ENCODE results near the gene ASAH2B.
"Not testable (repeated sequence)": the region's sequence is repeated elsewhere in the genome, so short reads cannot be mapped to it uniquely, and the experiment has no call there.

Gene ASAH2B

DNA sequence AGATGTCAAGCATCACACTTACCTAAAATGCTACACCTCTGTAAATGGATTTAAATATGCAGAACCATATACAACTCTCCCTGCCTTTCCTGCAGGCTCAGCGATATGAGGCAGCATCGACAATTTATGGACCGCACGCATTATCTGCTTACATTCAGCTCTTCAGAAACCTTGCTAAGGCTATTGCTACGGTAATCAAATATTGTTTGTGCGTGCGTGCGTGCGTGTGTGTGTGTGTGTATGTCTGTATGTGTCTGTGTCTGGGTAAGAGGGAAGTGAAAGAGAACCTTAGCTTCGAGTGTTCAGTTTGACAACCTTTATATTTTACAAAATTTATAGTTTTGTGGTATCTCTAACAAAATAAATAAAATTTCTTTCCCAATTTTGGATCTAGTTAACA lies 3.1 kb downstream of the ASAH2B start:
- H3K9ac ChIP-seq (ENCODE audit: low read depth, low read length); H3K9me3 ChIP-seq (ENCODE audit: insufficient read depth, low read depth, low read length); H3K27ac ChIP-seq (ENCODE audit: low read depth, low read length); H3K27me3 ChIP-seq (ENCODE audit: insufficient read depth, low read length); H3K36me3 ChIP-seq (ENCODE audit: insufficient read depth, low read length); H3K4me1 ChIP-seq (ENCODE audit: insufficient read depth, low read length); H3K4me3 ChIP-seq (ENCODE audit: low read length): not testable (repeated sequence)
- WGBS = 98% methylated on average over 9 of the region's 10 CpGs

DNA sequence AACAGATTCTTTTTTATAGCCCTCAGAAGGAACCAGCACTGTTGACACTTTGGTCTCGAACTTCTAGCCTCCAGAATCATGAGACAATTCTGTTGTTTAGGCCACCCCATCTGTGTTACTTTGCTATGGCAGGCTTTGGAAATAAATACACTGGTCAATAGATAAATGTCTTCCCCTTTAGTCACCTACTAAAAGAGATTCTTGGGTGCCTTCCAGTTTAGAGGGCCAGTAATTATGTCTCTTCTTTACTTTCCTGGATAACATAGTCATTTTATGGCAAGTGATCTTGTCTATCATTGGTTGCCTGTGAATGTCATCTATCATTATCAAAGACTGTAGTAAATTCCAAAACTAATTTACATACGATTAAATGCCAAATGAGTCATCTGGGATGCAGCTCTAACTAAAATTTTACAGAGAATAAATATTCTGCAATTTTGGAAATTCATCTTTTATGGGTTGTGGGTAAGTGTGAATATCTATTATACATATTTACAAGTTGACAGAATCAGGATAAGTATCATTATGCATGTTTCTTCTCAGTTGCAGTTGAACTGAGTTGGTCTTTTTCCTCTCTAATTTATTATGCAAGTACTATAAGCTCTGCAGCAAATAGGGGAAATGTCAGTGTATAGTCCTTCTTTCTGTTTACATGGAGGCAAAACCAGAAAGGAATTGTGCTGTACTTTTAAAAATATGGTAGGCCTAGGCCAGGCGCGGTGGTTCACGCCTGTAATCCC lies 27.2 kb downstream of the ASAH2B start:
- WGBS = 97% methylated on average over 3 of the region's 5 CpGs

DNA sequence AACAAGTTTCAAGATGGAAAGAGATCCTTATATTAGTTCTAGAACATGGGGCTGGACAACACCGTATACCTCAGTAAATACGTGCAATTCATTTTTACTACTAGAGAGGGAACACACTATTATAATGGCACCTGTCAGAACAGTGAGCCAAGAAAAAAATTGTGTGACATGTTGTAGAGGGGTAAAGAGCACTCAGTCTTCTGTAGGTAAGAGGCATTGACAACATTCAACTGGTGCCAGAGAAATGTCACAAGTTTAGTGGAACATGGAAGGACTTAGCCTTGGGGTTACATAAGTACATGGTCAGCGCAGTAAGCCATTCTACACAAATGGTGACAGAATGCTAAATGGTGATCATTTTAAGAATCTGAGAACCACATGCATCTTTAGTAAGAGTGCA lies 32.3 kb downstream of the ASAH2B start:
- H3K9me3 ChIP-seq (ENCODE audit: insufficient read depth, low read depth, low read length); H3K27ac ChIP-seq (ENCODE audit: low read depth, low read length); H3K27me3 ChIP-seq (ENCODE audit: insufficient read depth, low read length); H3K36me3 ChIP-seq (ENCODE audit: insufficient read depth, low read length); H3K4me3 ChIP-seq (ENCODE audit: low read length); H3K9ac ChIP-seq (ENCODE audit: low read depth, low read length); H3K4me1 ChIP-seq (ENCODE audit: insufficient read depth, low read length): not testable (repeated sequence)
- WGBS = no CpG with 5 or more reads among the region's 3 CpGs

More for the DNA sequence above, 27.2 kb downstream of the ASAH2B start:
- not testable (repeated sequence) for H3K36me3 ChIP-seq (ENCODE audit: insufficient read depth, low read length); H3K9me3 ChIP-seq (ENCODE audit: insufficient read depth, low read depth, low read length); H3K4me1 ChIP-seq (ENCODE audit: insufficient read depth, low read length); H3K4me3 ChIP-seq (ENCODE audit: low read length); H3K27ac ChIP-seq (ENCODE audit: low read depth, low read length); H3K9ac ChIP-seq (ENCODE audit: low read depth, low read length); H3K27me3 ChIP-seq (ENCODE audit: insufficient read depth, low read length)

DNA sequence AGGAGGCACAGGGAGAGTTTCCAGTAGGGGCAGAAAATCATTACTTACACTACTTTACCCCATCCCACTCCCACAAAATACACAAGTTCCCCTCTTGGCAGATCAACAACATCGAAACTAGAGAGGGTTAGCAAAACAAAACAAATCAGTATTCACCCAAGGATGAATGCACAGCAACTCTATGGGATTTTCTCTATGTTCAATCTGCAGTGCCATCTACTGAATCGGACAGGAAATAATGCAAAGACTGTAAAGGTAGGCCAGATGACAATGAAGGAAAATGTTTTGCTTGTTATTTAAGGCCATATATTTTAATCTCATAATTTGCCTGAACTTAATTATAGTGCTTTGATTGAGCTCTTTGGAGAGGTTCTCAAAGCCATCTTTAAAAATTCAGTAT lies 35.1 kb downstream of the ASAH2B start:
- H3K27me3 ChIP-seq (ENCODE audit: insufficient read depth, low read length); H3K9me3 ChIP-seq (ENCODE audit: insufficient read depth, low read depth, low read length); H3K4me3 ChIP-seq (ENCODE audit: low read length); H3K36me3 ChIP-seq (ENCODE audit: insufficient read depth, low read length); H3K4me1 ChIP-seq (ENCODE audit: insufficient read depth, low read length); H3K9ac ChIP-seq (ENCODE audit: low read depth, low read length); H3K27ac ChIP-seq (ENCODE audit: low read depth, low read length): not testable (repeated sequence)
- WGBS = 89% methylated on average over 1 of the region's 2 CpGs

DNA sequence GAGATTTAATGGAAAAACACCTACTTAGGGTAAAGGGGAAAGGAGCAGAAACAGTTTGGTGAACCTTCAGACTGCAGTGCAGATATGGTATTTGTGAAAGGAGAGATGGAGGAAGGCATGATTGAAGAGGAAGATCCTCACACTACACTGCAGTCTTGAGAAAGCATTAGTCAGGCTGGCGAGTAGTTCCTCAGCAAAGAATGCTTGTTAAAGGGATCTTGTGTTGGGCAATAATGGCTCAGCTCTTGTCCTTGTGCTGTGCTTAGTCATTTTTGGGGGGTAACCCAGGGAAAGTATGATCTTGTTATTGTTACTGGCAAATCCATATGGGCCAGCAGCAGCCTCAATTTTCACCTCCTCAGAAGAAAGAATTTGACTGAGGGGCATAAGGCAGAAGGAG lies 40.3 kb downstream of the ASAH2B start:
- not testable (repeated sequence) for H3K4me3 ChIP-seq (ENCODE audit: low read length); H3K27me3 ChIP-seq (ENCODE audit: insufficient read depth, low read length); H3K36me3 ChIP-seq (ENCODE audit: insufficient read depth, low read length); H3K9ac ChIP-seq (ENCODE audit: low read depth, low read length); H3K27ac ChIP-seq (ENCODE audit: low read depth, low read length); H3K4me1 ChIP-seq (ENCODE audit: insufficient read depth, low read length); H3K9me3 ChIP-seq (ENCODE audit: insufficient read depth, low read depth, low read length)
- WGBS = 87% methylated on average over 1 of the region's 1 CpG

DNA sequence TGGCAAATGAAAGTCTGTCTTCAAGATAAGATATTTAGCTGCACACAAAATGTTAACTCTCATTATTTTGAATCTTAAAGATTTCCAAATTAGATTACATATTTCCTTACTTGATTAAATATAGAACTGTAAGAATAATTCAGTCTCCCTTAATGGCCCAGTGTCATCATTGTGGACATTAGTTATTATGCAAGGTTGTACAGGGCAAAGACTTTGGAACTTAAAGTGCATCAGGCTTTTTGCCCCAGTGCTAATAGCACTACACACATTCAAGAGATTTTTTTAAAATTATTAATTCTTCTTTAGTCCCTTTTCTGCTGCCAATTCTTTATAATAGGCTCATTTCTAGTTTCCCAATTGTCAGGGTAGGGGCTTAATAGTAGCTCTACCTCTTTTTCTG lies 42.3 kb downstream of the ASAH2B start:
- not testable (repeated sequence) for H3K27me3 ChIP-seq (ENCODE audit: insufficient read depth, low read length); H3K9ac ChIP-seq (ENCODE audit: low read depth, low read length); H3K27ac ChIP-seq (ENCODE audit: low read depth, low read length); H3K4me1 ChIP-seq (ENCODE audit: insufficient read depth, low read length); H3K36me3 ChIP-seq (ENCODE audit: insufficient read depth, low read length); H3K4me3 ChIP-seq (ENCODE audit: low read length); H3K9me3 ChIP-seq (ENCODE audit: insufficient read depth, low read depth, low read length)

DNA sequence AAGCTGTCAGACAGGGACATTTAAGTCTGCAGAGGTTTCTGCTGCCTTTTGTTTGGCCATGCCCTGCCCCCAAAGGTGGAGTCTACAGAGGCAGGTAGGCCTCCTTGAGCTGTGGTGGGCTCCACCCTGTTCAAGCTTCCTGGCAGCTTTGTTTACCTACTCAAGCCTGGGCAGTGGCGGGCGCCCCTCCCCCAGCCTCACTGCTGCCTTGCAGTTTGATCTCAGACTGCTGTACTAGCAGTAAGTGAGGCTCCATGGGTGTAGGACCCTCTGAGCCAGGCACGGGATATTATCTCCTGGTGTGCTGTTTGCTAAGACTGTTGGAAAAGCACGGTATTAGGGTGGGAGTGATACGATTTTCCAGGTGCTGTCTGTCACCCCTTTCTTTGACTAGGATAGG lies 48.2 kb downstream of the ASAH2B start:
- 51% methylated on average over 5 of the region's 5 CpGs for WGBS
- not testable (repeated sequence) for H3K4me1 ChIP-seq (ENCODE audit: insufficient read depth, low read length); H3K36me3 ChIP-seq (ENCODE audit: insufficient read depth, low read length); H3K9me3 ChIP-seq (ENCODE audit: insufficient read depth, low read depth, low read length); H3K27me3 ChIP-seq (ENCODE audit: insufficient read depth, low read length); H3K27ac ChIP-seq (ENCODE audit: low read depth, low read length)
- 0 out of 2 replicates have a peak overlapping the region, but pooled peaks have one; percentile 21 for H3K4me3 ChIP-seq (ENCODE audit: low read length)
- H3K9ac ChIP-seq (ENCODE audit: low read depth, low read length) = 0 out of 2 replicates have a peak overlapping the region, but pooled peaks have one; percentile 16

DNA sequence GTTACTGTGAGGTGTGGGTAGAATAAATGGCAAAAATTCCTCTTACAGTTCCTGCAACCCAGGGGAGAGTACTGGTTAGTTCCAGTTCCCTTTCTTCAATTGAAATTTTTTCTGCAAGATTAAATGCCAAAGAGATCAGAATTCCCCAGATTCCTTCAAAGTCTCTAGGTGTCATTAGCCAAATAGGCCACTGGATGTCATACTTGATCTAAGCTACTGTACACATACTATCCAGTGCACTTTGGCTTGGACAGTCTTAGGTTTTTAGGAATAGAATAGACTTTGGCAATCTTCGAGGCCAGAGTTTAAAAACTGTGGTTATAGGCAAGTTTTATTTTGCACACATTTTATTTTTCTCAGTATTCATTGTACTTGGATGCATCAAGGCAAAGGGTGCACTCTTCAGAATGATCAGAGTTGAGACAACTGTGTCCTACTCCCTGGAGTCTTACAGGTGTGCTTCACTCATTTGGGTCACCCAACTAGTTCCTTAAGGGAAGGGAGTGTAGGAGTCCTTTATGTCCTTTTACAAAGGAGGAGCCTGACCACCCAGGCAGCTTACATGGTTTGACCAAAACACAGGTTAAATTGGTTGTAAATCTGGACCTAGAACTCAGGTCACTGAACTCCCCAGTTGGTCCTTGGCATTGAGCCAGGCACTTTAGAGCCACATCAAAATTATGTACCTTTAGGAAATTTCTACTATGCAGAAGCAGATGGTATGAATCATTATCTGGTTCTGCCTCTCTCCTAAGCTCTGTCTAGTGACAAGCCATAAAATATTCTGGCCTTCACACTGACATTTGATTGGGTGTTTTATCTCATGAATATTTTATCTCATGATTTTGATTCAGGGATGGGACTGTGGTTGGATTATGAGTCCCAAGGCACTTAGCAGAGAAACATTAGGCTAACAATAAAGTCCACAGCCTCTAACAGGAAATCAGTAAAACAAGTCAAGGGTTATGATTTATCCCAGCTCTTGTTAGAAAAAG lies 49.5 kb downstream of the ASAH2B start:
- no CpG with 5 or more reads among the region's 1 CpG for WGBS
- no peak overlapping the region for H3K4me3 ChIP-seq (ENCODE audit: low read length)
- H3K27me3 ChIP-seq (ENCODE audit: insufficient read depth, low read length) = no peaks in the 10 kb centered on the region
- H3K27ac ChIP-seq (ENCODE audit: low read depth, low read length) = no peak overlapping the region
- peaks cover 9% of the 10 kb centered on the region for H3K4me1 ChIP-seq (ENCODE audit: insufficient read depth, low read length)
- H3K36me3 ChIP-seq (ENCODE audit: insufficient read depth, low read length) = no peaks in the 10 kb centered on the region
- no peaks in the 10 kb centered on the region for H3K9me3 ChIP-seq (ENCODE audit: insufficient read depth, low read depth, low read length)
- no peak overlapping the region for H3K9ac ChIP-seq (ENCODE audit: low read depth, low read length)

DNA sequence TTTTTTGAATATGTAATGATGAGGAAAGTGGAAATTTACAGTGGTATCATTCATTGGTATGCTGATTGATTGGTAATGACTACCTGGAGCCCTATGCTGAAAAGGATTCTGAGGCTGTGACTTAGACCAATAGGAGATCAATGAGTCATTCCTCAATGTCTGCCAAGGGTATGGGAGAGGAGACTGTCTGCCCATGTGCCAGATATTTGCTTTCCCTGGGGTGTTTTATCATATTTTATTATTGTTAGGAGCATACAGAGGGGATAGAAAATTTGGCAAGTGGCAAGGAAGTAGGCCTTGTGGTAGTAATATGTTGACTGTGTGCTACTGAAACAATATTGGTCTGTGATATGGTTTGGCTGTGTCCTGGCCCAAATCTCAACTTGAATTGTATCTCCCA lies 54.8 kb downstream of the ASAH2B start:
- H3K27me3 ChIP-seq (ENCODE audit: insufficient read depth, low read length) = no peaks in the 10 kb centered on the region
- H3K4me3 ChIP-seq (ENCODE audit: low read length) = no peak overlapping the region
- no peak overlapping the region for H3K9ac ChIP-seq (ENCODE audit: low read depth, low read length)
- no peaks in the 10 kb centered on the region for H3K9me3 ChIP-seq (ENCODE audit: insufficient read depth, low read depth, low read length)
- no peak overlapping the region for H3K27ac ChIP-seq (ENCODE audit: low read depth, low read length)
- H3K36me3 ChIP-seq (ENCODE audit: insufficient read depth, low read length) = no peaks in the 10 kb centered on the region
- no peaks in the 10 kb centered on the region for H3K4me1 ChIP-seq (ENCODE audit: insufficient read depth, low read length)

DNA sequence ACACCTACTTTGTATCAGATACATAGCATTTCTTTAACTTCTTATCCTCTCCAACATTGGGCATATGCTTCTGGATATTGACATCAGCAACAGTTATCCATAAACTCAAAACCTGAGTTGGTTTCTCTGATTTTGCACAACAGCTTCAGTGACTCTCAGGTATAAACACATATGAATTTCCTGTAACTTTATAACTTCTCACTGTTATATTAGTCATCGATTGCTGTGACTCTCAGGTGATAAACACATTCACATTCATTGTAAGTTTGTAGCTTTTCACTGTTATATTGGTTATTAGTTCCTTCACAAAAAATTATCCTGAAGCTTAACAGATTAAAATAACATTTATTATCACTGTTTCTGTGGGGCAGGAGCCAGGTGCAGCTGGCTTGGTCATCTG lies 57.0 kb downstream of the ASAH2B start:
- Histone ChIP-seq H3K9me3 (ENCODE audit: insufficient read depth, low read depth, low read length) (no peaks in the 10 kb centered on the region), H3K4me1 (ENCODE audit: insufficient read depth, low read length) (no peaks in the 10 kb centered on the region), H3K9ac (ENCODE audit: low read depth, low read length) (no peak overlapping the region), H3K36me3 (ENCODE audit: insufficient read depth, low read length) (no peaks in the 10 kb centered on the region), H3K27ac (ENCODE audit: low read depth, low read length) (no peak overlapping the region), H3K27me3 (ENCODE audit: insufficient read depth, low read length) (no peaks in the 10 kb centered on the region), H3K4me3 (ENCODE audit: low read length) (no peak overlapping the region)
- 100% methylated on average over 1 of the region's 1 CpG for WGBS

DNA sequence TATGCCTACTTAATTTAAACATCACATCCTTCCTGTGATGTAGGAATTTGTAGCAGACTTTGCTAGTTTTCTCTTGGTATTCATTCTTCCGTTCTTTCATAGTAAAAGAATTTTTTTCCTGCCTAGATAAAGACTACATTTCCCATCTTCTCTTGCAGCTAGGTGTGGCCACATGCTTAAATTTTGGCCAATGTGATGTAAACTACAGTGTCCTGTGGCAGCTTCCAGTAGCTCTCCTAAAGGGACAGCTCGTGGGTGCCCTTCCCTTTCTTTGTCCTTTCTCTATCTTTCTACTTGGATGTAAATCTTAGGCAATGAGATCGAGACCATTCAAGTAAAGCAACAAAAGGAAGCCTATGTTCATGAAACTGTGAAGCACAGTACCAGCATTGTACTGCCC lies 58.6 kb downstream of the ASAH2B start:
- no peak overlapping the region for H3K4me3 ChIP-seq (ENCODE audit: low read length)
- WGBS = 80% methylated on average over 2 of the region's 3 CpGs
- H3K9me3 ChIP-seq (ENCODE audit: insufficient read depth, low read depth, low read length) = no peaks in the 10 kb centered on the region
- H3K27me3 ChIP-seq (ENCODE audit: insufficient read depth, low read length) = no peaks in the 10 kb centered on the region
- H3K36me3 ChIP-seq (ENCODE audit: insufficient read depth, low read length) = no peaks in the 10 kb centered on the region
- no peak overlapping the region for H3K27ac ChIP-seq (ENCODE audit: low read depth, low read length)
- no peak overlapping the region for H3K9ac ChIP-seq (ENCODE audit: low read depth, low read length)
- H3K4me1 ChIP-seq (ENCODE audit: insufficient read depth, low read length) = no peaks in the 10 kb centered on the region
